HUES48 (cell line): ENCODE results near the gene BRD9.
"Not testable (repeated sequence)": the region's sequence is repeated elsewhere in the genome, so short reads cannot be mapped to it uniquely, and the experiment has no call there.

Source experiments
- H3K27ac ChIP-seq: one replicate; pipeline ENCODE4 v1.7.0; 2013; ENCODE audit warnings: low read depth, low read length, inconsistent platforms
- H3K27me3 ChIP-seq: 2 replicates; pipeline ENCODE4 v1.6.1; 2013; ENCODE audit warnings: mild to moderate bottlenecking, low read length; ENCODE audit not compliant: control insufficient read depth, insufficient read depth
- H3K36me3 ChIP-seq: 2 replicates; pipeline ENCODE4 v1.6.1; 2013; ENCODE audit warnings: low read length; ENCODE audit not compliant: control insufficient read depth, insufficient read depth
- H3K4me1 ChIP-seq: 2 replicates; pipeline ENCODE4 v1.6.1; 2013; ENCODE audit warnings: mild to moderate bottlenecking, low read length; ENCODE audit not compliant: control insufficient read depth, insufficient read depth
- H3K4me3 ChIP-seq: 2 replicates; pipeline ENCODE4 v1.5.1; 2013; ENCODE audit warnings: mild to moderate bottlenecking, low read depth, low read length
- H3K9ac ChIP-seq: 2 replicates; pipeline ENCODE4 v1.6.1; 2013; ENCODE audit warnings: mild to moderate bottlenecking, low read depth, low read length, moderate library complexity
- H3K9me3 ChIP-seq: 2 replicates; pipeline ENCODE4 v1.6.1; 2013; ENCODE audit warnings: low read length; ENCODE audit not compliant: control insufficient read depth, insufficient read depth

BRD9 gene

DNA sequence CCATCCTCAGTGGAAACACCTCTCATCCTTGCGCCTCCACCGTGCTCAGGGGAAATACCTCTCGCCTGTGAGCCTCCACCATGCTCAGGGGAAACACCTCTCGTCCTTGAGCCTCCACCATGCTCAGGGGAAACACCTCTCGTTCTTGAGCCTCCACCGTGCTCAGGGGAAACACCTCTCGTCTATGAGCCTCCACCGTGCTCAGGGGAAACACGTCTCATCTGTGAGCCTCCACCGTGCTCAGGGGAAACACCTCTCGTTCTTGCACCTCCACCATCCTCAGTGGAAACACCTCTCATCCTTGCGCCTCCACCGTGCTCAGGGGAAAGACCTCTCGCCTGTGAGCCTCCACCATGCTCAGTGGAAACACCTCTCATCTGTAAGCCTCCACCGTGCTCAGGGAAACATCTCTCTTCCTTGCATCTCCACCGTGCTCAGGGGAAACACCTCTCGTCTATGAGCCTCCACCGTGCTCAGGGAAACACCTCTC lies 46.0 kb downstream of the BRD9 start:
- not testable (repeated sequence) for H3K9me3 ChIP-seq, H3K9ac ChIP-seq, H3K27me3 ChIP-seq, H3K4me3 ChIP-seq, H3K36me3 ChIP-seq, H3K27ac ChIP-seq, H3K4me1 ChIP-seq

DNA sequence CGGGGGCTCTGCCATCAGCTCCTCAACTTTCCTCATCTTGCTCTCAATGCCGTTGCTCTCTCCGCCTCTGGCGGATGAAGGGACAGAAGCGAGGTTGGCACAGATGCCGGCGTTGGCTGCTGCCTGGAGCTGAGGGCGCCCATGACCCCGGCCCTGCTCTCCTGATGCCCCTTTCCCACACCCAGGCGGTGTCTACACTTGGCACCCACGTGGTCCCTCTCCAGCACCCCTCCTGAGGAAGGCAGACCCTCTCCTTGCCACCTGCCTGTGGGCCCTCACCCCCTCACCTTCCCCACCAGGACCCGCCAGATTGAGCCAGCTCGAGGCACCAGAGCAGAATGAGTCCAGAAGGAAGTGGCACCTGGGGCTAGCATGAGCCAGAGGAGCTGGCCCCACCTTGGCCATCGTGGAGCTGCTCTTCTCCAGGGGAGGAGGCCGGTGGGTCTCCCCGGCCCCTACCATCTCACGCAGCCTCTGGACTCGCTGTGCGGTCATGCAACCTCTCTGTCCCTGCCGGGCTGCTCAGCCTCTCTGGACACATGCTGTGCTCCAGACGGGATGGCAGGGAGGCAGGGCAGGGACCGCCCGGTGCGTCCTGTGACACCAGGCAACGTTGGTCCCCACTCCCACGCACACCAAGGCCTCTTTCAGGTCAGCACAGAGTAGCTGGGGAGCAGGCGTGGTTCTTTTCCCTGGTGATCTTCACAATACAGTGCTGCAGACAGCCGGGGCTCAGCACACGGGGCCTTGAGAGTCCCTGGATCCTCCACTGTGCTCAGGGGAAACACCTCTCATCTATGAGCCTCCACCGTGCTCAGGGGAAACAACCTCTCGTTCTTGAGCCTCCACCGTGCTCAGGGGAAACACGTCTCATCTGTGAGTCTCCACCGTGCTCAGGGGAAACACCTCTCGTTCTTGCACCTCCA lies 46.7 kb downstream of the BRD9 start:
- not testable (repeated sequence) for H3K9ac ChIP-seq, H3K4me3 ChIP-seq, H3K27me3 ChIP-seq, H3K36me3 ChIP-seq, H3K9me3 ChIP-seq, H3K4me1 ChIP-seq, H3K27ac ChIP-seq

DNA sequence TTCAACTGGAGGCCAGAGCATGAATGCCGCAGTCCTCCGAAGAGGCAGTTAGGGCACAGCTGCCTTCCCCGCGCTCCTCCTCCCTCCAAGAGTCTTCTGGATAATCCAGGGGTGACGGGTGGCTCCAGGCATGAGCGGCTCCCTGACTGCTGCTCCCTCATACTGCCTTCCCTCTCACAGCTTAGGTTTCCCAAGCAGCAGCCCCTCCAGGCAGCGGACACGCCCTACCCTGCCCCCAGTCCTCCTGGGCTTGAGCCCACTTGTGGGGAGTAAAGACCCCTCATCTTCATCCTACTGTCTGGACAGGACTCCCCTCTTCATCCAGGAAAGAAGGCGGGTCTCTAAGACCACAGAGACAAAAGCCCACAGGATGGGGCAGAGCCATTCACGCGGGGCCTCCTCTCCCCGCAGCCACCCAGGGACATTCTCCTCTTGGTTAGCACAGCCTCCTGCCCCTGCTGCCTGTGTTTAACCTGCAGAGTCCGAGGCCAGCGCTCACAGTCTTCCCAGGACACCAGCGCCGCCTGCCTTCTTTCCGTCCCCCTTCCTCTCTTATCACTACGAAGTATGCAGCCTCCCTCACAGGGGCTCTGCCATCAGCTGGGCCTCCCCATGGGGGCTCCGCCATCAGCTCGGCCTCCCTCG lies 47.4 kb downstream of the BRD9 start:
- not testable (repeated sequence) for H3K9ac ChIP-seq

DNA sequence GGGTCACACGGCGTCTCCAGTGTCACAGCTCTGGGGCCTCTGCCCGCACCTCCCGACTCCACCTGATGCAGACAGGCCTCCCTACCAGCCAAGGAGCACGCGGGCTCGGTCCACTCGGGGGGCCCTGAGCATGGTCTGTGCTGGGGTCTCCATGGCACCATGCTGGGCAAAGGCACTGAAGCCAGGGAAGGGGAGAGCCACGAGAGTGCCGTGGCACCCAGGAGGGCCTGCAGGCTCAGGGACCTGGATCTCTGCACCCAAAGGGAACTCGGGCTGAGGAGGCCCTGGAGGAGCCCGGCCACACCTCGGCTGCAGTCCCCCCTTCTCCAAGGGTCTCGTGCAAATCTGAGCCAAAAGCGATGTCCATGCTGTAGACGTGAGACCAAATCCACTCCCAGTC lies 48.2 kb downstream of the BRD9 start:
- H3K27ac ChIP-seq, H3K4me3 ChIP-seq, H3K9ac ChIP-seq, H3K9me3 ChIP-seq, H3K36me3 ChIP-seq, H3K4me1 ChIP-seq, H3K27me3 ChIP-seq: not testable (repeated sequence)

More for the DNA sequence above, 47.4 kb downstream of the BRD9 start:
- not testable (repeated sequence) for H3K4me3 ChIP-seq, H3K9me3 ChIP-seq, H3K27ac ChIP-seq, H3K36me3 ChIP-seq, H3K27me3 ChIP-seq, H3K4me1 ChIP-seq

DNA sequence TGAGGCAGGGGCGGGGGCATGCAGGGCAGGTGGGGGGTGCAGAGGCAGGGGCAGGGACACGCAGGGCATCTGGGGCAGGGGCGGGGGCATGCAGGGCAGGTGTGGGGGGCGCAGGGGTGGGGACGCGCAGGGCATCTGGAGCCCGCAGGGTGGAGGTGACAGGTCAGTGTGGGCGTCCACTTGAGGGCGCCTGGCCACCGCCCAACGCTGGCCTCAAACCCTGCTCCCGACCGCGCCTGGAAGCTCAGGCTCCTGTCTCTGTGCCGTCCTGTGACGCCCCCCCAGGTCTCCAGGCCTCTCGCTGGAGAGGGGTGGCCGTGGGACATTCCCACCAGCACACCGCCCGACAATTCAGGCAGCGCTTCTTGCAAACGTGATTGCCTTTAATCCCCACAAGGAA lies 48.7 kb downstream of the BRD9 start:
- H3K4me1 ChIP-seq, H3K4me3 ChIP-seq, H3K9ac ChIP-seq, H3K36me3 ChIP-seq, H3K9me3 ChIP-seq, H3K27ac ChIP-seq, H3K27me3 ChIP-seq: not testable (repeated sequence)

DNA sequence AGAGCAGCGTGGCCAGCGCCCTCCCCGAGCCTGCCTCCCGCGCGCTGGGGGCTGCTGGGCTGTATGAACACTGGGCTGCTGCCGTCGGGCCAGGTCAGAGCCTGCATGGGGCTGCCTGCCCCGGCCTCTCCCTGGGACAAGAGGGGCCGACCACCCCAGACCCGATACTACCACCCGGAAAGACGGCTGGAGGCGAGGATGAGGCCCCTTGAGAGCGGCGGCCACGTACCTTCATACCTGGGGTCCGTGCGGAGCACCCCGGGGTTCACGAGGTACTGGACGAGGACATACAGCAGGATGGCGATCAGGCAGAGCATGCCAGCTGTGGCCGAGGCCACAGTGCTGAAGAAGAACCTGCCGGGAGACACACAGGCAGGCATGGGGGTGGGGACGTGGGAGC lies 49.2 kb downstream of the BRD9 start:
- H3K4me1 ChIP-seq, H3K27me3 ChIP-seq: not testable (repeated sequence)

DNA sequence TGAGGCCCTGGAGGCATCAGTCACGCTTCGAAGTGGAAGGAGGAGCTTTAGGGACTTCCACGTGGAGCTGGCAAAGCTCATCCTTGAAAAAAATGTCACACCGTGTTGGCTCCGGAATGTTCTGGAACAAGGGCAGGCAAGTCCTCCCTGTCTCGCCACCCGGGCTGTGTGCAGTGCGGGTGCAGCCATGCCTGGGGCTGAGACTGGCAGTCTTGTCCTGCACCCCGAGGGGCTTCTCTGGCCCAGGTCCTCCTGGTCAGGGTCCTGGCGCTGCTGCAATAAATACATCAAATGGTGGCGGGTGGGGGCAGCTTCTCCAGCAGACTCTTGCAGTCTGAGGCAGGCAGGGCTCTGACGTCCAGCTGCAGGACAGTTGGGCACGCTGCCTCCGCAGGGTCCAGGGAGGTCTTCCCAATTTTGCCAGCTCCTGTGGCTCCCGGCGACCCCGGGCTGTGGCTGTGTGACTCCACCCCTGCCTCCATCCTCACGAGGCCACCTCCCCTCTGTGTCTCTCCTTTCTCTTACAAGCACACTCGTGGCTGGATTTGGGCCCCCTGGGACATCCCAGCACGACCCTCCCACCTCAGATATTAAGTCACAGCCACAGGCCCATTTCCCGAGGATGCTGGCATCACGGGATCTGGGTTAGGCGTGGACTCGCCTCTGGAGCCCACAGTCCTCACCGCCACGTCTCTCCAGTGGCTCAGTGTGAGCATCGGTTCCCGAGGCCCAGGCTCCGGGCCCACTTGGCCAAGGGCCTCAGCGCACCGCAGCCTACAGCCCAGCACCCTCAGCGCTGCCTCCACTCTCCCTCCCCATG lies 50.0 kb downstream of the BRD9 start:
- H3K27ac ChIP-seq, H3K9me3 ChIP-seq, H3K9ac ChIP-seq, H3K4me1 ChIP-seq, H3K36me3 ChIP-seq, H3K4me3 ChIP-seq, H3K27me3 ChIP-seq: not testable (repeated sequence)

More for the DNA sequence above, 49.2 kb downstream of the BRD9 start:
- H3K36me3 ChIP-seq, H3K9me3 ChIP-seq, H3K4me3 ChIP-seq, H3K27ac ChIP-seq, H3K9ac ChIP-seq: not testable (repeated sequence)

DNA sequence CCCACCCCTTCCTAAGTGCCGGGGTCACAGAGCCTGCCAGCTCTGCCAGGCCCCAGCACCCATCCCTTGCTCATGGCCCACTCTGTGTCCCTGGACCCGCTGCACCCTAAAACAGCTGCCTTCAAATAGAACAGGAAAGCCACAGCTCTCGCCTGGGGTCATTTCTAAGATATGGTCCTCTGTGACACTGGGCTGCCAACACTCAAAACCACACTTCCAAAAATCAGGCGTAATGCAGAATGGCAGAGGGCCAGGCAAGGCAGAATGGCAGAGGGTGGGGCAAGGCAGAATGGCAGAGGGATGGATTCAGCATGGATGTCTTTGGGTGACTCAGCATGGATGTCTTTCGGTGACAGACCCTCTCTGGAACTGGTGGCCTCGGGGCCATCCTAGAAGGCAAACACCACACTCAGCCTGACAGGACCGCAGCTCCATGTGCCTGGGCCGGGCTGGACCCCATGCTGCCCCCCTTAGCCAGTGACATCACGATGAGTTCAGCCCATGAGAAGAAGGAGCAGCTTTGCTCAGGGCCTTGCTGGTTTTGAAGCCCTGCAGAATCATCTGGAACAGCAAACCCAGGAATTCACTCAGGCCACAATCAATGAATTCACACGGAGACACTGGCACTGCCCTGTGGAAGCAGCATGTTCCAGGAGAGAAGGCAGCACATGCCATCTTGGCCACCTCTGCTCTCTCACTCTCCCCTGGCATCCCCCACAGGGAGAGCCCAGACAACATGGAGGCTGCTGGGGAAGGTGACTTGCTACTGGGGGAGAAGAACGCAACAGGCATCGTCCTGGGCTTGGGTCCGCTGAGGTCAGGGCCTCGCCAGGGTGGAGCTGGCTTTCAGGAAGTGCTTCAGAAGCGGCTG lies 50.8 kb downstream of the BRD9 start:
- not testable (repeated sequence) for H3K9ac ChIP-seq, H3K4me3 ChIP-seq, H3K9me3 ChIP-seq, H3K4me1 ChIP-seq, H3K36me3 ChIP-seq, H3K27me3 ChIP-seq, H3K27ac ChIP-seq

DNA sequence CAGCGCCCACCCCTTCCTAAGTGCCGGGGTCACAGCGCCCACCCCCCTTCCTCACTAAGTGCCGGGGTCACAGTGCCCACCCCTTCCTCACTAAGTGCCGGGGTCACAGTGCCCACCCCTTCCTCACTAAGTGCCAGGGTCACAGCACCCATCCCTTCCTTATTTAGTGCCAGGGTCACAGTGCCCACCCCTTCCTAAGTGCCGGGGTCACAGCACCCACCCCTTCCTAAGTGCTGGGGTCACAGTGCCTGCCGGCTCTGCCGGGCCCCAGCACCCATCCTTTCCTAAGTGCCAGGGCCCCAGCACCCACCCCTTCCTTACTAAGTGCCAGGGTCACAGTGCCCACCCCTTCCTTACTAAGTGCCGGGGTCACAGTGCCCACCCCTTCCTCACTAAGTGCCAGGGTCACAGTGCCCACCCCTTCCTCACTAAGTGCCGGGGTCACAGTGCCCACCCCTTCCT lies 51.6 kb downstream of the BRD9 start:
- not testable (repeated sequence) for H3K9me3 ChIP-seq, H3K9ac ChIP-seq, H3K4me1 ChIP-seq, H3K27ac ChIP-seq, H3K4me3 ChIP-seq, H3K27me3 ChIP-seq, H3K36me3 ChIP-seq

DNA sequence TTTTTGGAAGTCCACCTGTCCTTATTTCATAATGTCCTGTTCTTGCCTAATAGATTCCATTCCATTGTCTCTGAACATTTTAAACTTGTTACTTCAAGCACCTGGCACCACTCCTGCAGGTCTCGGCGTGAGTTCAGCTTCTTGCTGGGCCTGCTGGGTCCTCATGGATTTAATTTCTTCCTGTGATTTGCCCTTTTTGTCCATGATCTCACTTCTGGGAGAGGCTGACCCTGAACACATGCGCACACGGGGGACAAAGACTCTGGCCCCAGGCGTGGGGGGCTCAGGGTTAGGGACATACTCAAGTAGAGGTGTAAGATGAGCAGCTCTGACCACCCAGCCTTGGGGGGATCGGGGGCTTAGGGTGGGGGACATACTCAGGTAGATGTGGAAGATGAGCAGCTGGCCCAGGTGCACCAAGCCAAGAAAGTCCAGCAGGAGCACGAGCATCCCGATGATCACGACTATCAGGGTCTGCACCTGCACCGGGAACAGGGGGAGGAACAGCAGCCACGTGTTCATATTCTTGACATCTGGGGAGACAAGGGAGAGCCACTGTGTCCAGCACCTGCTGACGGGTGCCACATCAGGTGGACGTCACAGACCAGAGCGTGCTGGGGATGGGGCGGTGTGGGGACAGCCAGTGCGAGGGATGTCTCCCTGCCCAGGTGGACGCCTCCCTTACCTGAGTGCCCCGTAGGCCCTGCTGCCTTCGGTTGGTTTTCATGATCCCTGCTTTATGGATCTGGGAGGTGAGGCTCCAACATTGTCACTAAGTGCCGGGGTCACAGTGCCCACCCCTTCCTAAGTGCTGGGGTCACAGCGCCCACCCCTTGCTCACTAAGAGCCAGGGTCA lies 52.3 kb downstream of the BRD9 start:
- H3K4me1 ChIP-seq, H3K27ac ChIP-seq, H3K36me3 ChIP-seq, H3K27me3 ChIP-seq, H3K9ac ChIP-seq, H3K4me3 ChIP-seq, H3K9me3 ChIP-seq: not testable (repeated sequence)
